GM10248 (cell line): ENCODE data around the gene SPARCL1.

Experiments used
- CTCF ChIA-PET: fragments of 300-600 bp; sonication (Branson Sonifier 250); formaldehyde crosslinking; extraction: SDS; loops from one replicate; lab custom pipeline; 2021; ENCODE audit warnings: antibody characterized with exemption; lab: Yijun Ruan, JAX
- POLR2A ChIA-PET: fragments of 350-650 bp; sonication (Branson Sonifier 250); formaldehyde crosslinking; extraction: SDS; loops from one replicate; lab custom pipeline; 2020; ENCODE audit warnings: antibody characterized with exemption; lab: Yijun Ruan, JAX
- DNase-seq: peaks from one replicate; pipeline ENCODE4 v3.0.0; 2012; ENCODE audit errors: extremely low spot score
- TF ChIP-seq, protein P1 (sequence below): IDR thresholded peaks from 2 replicates; pipeline ENCODE4 v1.5.1; 2012; ENCODE audit warnings: mild to moderate bottlenecking, low read depth; ENCODE audit errors: extremely low read depth, missing control alignments, control extremely low read depth

SPARCL1 gene

DNA sequence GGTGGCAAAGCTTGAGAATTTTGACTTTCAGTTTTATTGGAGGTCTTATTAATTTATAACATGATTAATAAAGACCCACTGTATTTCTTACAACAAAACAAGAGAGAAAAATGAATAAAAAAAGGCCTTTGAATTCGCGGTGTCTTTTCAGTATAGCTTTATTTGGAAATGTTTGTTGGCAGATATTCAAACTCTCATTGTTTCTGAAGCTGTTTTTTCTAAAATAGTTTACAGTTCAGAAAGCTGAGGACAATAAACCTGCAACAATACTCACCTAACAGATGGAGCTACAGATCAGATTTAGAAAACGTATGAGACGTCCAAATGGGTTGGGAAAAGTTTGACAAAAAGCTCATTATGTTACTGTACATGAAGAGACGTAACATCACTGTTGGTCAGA lies 2.4 kb upstream of the SPARCL1 start:
- CTCF ChIA-PET, result interaction anchor here (0.8 kb wide), 2 partner anchors 9 to 19 kb away, joined by 3 read pairs; no protein-coding TSS in a partner anchor
- TF ChIP-seq, protein P1, sequence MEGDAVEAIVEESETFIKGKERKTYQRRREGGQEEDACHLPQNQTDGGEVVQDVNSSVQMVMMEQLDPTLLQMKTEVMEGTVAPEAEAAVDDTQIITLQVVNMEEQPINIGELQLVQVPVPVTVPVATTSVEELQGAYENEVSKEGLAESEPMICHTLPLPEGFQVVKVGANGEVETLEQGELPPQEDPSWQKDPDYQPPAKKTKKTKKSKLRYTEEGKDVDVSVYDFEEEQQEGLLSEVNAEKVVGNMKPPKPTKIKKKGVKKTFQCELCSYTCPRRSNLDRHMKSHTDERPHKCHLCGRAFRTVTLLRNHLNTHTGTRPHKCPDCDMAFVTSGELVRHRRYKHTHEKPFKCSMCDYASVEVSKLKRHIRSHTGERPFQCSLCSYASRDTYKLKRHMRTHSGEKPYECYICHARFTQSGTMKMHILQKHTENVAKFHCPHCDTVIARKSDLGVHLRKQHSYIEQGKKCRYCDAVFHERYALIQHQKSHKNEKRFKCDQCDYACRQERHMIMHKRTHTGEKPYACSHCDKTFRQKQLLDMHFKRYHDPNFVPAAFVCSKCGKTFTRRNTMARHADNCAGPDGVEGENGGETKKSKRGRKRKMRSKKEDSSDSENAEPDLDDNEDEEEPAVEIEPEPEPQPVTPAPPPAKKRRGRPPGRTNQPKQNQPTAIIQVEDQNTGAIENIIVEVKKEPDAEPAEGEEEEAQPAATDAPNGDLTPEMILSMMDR, result no peak
- POLR2A ChIA-PET, result no interaction called here

DNA sequence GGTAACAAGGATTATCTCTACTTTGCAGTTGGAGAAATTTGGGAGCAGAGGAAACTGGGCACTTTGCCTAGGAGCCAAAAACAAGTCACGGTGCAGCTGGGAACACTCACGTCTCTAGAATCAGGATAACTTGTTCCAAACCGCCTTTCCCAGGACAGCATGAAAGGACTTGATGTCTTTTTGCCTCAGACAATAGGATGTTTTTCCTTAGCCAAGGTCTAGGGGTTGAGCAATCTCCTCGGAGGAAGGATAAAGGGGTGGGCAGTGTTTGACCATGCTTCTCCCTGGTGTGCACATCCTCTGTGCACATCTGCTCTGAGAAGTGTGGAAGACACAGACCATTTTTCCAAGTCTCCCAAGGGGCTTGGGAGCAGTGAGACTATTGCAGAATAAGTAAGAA lies 1.7 kb upstream of the SPARCL1 start:
- no peak for DNase-seq
- CTCF ChIA-PET, result interaction anchor here (1.2 kb wide), 1 partner anchor 13 kb away, joined by 3 read pairs; no protein-coding TSS in a partner anchor
- TF ChIP-seq, protein P1, result no peak
- POLR2A ChIA-PET, result no interaction called here

More for the DNA sequence above, 2.4 kb upstream of the SPARCL1 start:
- no peak for DNase-seq

DNA sequence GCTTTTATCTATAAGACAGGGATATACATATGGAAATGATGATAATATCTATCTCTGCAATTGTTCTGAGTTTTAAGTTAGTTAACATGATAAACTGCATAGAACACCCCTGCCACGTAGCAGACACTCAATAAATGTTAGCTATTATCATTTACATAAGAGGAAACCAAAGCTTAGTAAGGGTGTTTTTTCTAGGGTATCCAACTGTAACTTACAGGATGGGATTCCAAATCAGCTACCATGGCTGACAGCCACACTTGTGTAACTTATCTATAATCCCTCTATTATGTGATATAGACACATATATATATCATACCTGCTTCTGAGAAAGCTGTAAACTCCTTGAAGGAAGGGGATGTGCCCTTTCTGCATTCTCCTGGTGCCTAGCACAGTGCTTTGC lies 1.1 kb upstream of the SPARCL1 start:
- ChIA-PET POLR2A (no interaction called here), CTCF (interaction anchor here (1.2 to 1.4 kb wide), 2 partner anchors 10 to 14 kb away, joined by 3 to 4 read pairs; no protein-coding TSS in a partner anchor)
- no peak for DNase-seq
- TF ChIP-seq, protein P1, result no peak

DNA sequence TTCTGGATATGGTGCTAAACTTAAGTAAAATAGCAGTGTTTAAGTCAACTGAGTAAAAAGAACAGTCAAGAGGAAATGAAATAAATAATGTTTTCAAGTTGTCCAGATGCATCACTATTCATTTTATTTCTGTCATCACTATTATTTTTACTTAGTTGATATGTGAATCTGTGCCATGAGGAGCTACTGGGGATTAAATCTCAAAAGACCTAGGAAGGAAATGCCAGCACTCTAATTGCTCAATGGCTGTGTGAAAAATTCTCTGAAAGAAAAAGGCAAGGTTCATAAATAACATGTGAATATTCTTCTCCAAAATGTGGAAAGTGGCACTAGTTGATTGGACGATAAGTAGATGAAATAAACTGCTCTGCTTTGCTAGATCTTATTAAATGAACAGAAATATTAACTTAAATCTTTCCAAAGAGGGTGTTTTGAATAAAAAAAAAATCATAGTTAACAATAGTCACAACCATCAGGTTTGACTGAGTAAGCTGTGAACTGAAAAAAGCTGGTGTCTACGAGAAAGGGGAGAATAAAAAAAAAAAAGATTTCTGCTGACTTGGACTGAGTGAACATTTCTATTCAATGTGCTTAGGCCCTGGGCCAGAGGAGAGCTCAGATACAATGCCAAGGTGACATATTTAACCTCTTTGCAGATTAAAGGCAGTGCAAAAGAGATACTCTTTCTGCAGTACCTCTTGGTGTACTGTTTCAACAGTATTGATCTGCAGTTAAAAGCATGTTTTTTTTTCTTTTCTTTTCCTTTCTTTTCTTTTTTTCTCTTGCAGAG lies 1.6 kb downstream of the SPARCL1 start:
- TF ChIP-seq, protein P1, result no peak
- CTCF ChIA-PET, result interaction anchor here (0.7 to 2.8 kb wide), 3 partner anchors 9 to 13 kb away, joined by 3 to 9 read pairs (median 3); no protein-coding TSS in a partner anchor
- DNase-seq, result no peak
- POLR2A ChIA-PET, result no interaction called here

DNA sequence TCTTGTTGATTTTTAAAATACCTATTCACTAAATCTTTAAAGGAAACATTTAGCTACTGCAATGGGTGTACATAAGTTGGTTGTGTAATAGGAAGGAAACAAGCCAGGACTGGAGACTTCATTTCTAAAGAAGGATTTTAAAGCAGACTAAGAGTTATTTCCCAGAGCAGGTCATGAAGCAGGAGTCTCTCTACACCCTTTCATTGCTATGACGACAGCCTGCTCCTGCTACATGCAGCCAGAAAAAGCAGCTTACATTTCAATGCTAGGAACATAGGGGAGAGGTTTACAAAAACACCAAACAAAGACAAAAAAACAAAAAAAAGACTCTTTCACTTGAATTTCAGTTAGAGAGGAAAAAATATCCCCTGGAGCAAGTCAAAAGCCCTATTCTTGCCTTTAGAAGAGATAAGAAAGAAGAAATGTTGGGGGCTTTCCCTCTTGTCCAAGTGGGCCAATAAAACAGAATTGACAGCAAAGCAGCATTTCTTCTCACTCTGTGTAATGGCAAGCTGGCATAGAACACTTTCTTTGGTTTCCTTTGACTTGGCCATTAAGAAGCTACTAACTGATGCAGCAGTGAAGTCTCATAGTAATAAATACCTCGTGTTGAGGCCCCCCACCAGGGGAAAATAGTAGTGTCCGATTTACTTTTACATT lies 3.4 kb downstream of the SPARCL1 start:
- DNase-seq, result no peak
- TF ChIP-seq, protein P1, result no peak
- CTCF ChIA-PET, result interaction anchor here (1.0 to 2.8 kb wide), 3 partner anchors 9 to 27 kb away, joined by 3 to 9 read pairs (median 4); no protein-coding TSS in a partner anchor
- POLR2A ChIA-PET, result no interaction called here

DNA sequence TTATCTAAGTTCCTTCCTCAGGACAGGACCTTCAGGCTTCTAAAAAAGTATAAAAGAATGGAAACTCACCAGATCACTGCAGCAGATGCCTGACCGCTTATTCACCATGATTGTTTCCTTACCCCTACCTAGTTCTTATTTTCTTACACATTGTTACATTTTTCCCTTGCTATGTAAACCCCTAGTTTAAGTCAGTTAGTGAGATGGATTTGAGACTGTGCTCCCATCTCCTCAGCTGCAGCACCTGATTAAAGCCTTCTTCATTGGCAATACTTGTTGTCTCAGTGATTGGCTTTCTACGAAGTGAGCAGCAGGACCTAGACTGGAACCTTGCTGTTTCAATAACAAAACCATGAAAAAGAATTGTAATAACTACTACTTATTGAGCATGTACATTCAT lies 4.7 kb downstream of the SPARCL1 start:
- DNase-seq, result no peak
- POLR2A ChIA-PET, result no interaction called here
- TF ChIP-seq, protein P1, result no peak
- CTCF ChIA-PET, result interaction anchor here (2.8 kb wide), 1 partner anchor 10 kb away, joined by 9 read pairs; no protein-coding TSS in a partner anchor
